ENCODE data around the gene UBA1.

UBA1 gene

DNA sequence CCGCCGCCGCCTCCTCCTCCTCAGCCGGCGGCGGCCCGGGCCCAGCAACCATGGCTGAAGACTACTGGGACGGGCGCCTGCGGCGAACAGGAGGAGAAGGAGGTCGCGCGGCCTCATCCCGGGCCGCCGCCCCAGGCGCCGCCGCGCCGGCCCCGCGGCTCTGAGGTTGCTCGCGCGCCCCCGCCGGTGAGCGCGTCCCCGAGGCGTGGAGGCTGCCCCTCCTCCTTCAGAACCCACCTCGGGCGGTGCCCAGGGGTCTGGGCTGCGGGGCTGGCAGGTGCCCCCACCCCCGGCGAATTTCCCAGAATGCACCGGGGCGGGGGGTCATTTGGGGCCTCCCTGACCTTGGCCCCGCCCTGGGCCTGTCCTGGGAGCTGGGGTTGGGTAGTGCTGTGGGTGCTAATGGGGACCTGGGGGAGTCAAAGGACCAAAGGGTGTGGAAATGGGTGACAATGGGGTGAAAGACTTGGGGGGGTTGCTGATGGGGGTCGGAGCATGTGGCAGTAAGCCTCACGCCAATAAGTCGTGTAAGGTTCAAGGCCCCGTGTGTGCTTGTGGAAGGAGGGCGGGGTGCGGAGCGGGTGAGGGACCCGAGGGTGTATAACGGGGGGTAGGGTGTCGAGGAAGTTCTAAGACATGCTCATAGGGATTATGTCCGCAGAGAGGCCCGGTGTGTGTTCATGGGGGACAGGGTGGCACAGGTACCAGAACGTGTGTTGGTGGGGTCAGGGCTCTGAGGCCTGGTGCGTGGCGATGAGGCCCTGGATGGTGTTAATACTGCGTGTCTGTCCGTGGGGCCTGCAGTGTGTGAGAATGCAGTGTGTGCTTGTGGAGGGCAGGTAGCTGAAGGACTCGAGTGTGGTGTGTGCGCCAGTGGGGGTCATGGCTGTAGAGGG is 25.5 kb downstream of the UBA1 start:
- ChIA-PET CTCF (interaction anchor here (1.5 kb wide), 1 partner anchor 22 kb away, joined by 3 read pairs; no protein-coding TSS in a partner anchor), POLR2A (interaction anchor here (2.3 kb wide), 1 partner anchor 14 kb away, joined by 20 read pairs; the partner anchor contains the start of gene USP11)
- TF ChIP-seq, protein P1, sequence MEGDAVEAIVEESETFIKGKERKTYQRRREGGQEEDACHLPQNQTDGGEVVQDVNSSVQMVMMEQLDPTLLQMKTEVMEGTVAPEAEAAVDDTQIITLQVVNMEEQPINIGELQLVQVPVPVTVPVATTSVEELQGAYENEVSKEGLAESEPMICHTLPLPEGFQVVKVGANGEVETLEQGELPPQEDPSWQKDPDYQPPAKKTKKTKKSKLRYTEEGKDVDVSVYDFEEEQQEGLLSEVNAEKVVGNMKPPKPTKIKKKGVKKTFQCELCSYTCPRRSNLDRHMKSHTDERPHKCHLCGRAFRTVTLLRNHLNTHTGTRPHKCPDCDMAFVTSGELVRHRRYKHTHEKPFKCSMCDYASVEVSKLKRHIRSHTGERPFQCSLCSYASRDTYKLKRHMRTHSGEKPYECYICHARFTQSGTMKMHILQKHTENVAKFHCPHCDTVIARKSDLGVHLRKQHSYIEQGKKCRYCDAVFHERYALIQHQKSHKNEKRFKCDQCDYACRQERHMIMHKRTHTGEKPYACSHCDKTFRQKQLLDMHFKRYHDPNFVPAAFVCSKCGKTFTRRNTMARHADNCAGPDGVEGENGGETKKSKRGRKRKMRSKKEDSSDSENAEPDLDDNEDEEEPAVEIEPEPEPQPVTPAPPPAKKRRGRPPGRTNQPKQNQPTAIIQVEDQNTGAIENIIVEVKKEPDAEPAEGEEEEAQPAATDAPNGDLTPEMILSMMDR (IDR thresholded peaks at IDR 0.05; ENCODE audit: control extremely low read depth, extremely low read depth, low read depth, missing control alignments), result no peak
- DNase-seq (ENCODE audit: extremely low spot score), result peak; percentile 42

DNA sequence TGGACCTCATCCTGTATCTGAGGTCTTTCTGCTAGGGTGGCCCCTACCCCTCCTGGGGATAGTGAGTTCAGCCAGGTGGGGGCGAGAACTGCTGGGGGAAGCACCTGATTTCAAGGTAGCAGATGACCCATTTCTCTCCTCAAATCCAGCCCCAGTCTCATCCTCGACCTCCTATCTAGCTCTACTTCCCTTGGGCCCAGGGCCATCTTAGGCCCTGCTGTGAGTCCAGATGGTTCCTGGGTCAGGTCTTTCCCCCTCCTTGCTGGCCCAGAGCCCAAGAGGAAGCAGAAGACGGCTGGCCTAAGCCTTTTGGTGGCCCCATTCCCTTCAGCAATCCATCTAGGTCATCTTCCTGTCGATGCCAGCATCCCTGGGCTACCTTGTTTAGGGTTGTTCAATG is 28.1 kb downstream of the UBA1 start:
- no peak for DNase-seq (ENCODE audit: extremely low spot score)
- POLR2A ChIA-PET, result no interaction called here
- CTCF ChIA-PET, result no interaction called here
- TF ChIP-seq, protein P1 (IDR thresholded peaks at IDR 0.05; ENCODE audit: control extremely low read depth, extremely low read depth, low read depth, missing control alignments), result no peak

DNA sequence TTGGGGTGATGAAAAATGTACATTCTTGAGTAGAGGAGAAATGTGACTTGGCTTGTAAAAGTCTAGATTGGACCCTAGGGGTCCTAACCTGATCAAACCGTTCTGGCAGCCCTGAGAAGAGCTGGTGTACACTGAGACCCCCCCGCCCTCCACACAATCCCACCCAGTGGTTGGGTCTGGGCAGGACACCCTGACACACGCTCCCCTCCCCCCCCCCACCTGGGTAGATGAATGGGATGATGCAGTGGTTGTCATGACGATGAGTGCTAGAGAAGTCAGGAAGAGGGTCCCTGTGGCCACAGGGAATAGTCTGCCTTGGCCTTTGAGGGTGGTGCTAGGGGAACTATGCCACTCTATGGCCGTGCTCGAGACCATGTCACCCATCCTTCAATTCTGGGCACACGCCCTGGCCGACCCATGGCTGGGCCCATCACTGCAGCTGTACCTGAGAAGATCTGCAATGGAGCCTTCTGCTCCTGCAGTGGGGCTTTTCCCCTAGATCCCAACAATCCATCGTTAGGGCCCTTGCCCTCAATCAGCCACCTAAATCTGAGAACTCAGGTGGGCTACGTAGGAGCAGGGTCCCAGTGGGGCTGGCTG is 29.2 kb downstream of the UBA1 start:
- DNase-seq (ENCODE audit: extremely low spot score), result no peak
- TF ChIP-seq, protein P1 (IDR thresholded peaks at IDR 0.05; ENCODE audit: control extremely low read depth, extremely low read depth, low read depth, missing control alignments), result no peak
- ChIA-PET POLR2A (no interaction called here), CTCF (no interaction called here)

GRCh38 chrX:47223476-47224250 is 30.0 kb downstream of the UBA1 start:
- ChIA-PET CTCF (no interaction called here), POLR2A (no interaction called here)
- no peak for DNase-seq (ENCODE audit: extremely low spot score)
- TF ChIP-seq, protein P1 (IDR thresholded peaks at IDR 0.05; ENCODE audit: control extremely low read depth, extremely low read depth, low read depth, missing control alignments), result no peak

GRCh38 chrX:47224266-47224895 is 30.8 kb downstream of the UBA1 start:
- no peak for DNase-seq (ENCODE audit: extremely low spot score)
- CTCF ChIA-PET, result no interaction called here
- TF ChIP-seq, protein P1 (IDR thresholded peaks at IDR 0.05; ENCODE audit: control extremely low read depth, extremely low read depth, low read depth, missing control alignments), result no peak
- POLR2A ChIA-PET, result no interaction called here

DNA sequence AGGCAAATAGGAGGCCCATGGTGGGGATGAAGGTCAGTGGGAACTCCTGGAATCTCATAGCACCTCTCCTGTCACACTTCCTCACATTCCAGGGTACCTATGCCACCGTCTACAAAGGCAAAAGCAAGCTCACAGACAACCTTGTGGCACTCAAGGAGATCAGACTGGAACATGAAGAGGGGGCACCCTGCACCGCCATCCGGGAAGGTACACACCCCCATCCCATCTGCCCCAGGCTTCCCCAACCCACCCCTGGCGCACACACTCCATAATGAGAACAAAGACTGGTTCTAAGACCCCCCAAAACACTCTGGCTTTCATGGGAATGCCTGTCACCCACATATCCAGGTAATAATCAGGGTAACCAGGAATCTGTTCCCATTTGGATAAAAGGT is 31.3 kb downstream of the UBA1 start:
- POLR2A ChIA-PET, result no interaction called here
- TF ChIP-seq, protein P1 (IDR thresholded peaks at IDR 0.05; ENCODE audit: control extremely low read depth, extremely low read depth, low read depth, missing control alignments), result no peak
- no peak for DNase-seq (ENCODE audit: extremely low spot score)
- CTCF ChIA-PET, result no interaction called here

Measured in GM10248 (cell line).